Endothelial cell (in vitro differentiated cells): ENCODE data around the gene TMEM163. TPM values are rescaled to one million over a fixed set of nuclear protein-coding genes. Genes with fewer than 3 reads are reported as not detected.

ENCODE experiments used
- DNase-seq: peaks from one replicate; pipeline ENCODE4 v3.0.0; 2021; ENCODE audit warnings: low spot score
- H3K27ac Mint-ChIP-seq: one replicate; pipeline ENCODE4 v1.8.0; 2021; ENCODE audit warnings: mixed read lengths, inconsistent platforms; ENCODE audit not compliant: unreplicated experiment
- H3K27me3 Mint-ChIP-seq: one replicate; pipeline ENCODE4 v1.8.0; 2021; ENCODE audit warnings: mild to moderate bottlenecking, moderate library complexity, mixed read lengths, inconsistent platforms; ENCODE audit not compliant: unreplicated experiment
- H3K36me3 Mint-ChIP-seq: one replicate; pipeline ENCODE4 v1.8.0; 2021; ENCODE audit warnings: mild to moderate bottlenecking, low read depth, mixed read lengths, inconsistent platforms; ENCODE audit not compliant: unreplicated experiment
- H3K4me1 Mint-ChIP-seq: one replicate; pipeline ENCODE4 v1.8.0; 2021; ENCODE audit warnings: mild to moderate bottlenecking, mixed read lengths, inconsistent platforms; ENCODE audit not compliant: unreplicated experiment
- H3K4me3 Mint-ChIP-seq: one replicate; pipeline ENCODE4 v1.8.0; 2021; ENCODE audit warnings: mild to moderate bottlenecking, mixed read lengths, inconsistent platforms; ENCODE audit not compliant: unreplicated experiment
- H3K9me3 Mint-ChIP-seq: one replicate; pipeline ENCODE4 v1.8.0; 2021; ENCODE audit warnings: mixed read lengths, inconsistent platforms; ENCODE audit not compliant: unreplicated experiment
- total RNA-seq: library from RNA; stranded (reverse); fragmentation: NEBNext Ultra II Directional; extraction: Animal tissue kit (Norgen Biotek cat#: 25700); gene quantifications from one replicate; pipeline ENCODE4 v1.2.1, GENCODE V29; 2021; ENCODE audit not compliant: unreplicated experiment
- TF ChIP-seq, protein P1 (sequence below): fragments of 200-600 bp; sonication (generic); IDR thresholded peaks from one replicate; pipeline ENCODE4 v1.5.0; 2021; ENCODE audit warnings: antibody characterized with exemption; ENCODE audit not compliant: unreplicated experiment

The TMEM163 gene
- total RNA-seq, 1 donor from 2014 or later = 150 TPM

DNA sequence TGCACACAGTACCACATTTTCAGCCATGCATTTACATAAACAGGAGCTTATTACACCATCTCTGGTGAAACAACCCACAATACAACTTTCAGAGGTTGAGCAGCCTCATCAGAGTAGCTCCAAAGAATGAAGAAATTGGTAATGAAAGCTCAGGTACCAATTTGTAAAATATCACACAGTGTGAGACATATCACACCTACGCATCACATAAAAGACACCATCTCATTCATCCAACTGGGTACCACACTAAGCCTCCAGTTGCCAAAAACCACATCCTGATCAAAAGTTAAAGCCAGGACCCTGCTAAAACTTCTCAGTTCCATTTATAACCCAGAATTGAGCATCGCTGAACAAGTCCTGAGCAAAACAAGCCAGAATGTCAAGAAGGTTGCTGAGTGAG is 4.6 kb downstream of the TMEM163 start:
- peaks cover 26% of the 10 kb centered on the region for H3K36me3 Mint-ChIP-seq
- peak overlapping the region; percentile 90 for H3K27ac Mint-ChIP-seq
- no peak for DNase-seq
- TF ChIP-seq, protein P1, sequence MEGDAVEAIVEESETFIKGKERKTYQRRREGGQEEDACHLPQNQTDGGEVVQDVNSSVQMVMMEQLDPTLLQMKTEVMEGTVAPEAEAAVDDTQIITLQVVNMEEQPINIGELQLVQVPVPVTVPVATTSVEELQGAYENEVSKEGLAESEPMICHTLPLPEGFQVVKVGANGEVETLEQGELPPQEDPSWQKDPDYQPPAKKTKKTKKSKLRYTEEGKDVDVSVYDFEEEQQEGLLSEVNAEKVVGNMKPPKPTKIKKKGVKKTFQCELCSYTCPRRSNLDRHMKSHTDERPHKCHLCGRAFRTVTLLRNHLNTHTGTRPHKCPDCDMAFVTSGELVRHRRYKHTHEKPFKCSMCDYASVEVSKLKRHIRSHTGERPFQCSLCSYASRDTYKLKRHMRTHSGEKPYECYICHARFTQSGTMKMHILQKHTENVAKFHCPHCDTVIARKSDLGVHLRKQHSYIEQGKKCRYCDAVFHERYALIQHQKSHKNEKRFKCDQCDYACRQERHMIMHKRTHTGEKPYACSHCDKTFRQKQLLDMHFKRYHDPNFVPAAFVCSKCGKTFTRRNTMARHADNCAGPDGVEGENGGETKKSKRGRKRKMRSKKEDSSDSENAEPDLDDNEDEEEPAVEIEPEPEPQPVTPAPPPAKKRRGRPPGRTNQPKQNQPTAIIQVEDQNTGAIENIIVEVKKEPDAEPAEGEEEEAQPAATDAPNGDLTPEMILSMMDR = no peak
- peaks cover 8% of the 10 kb centered on the region for H3K27me3 Mint-ChIP-seq
- peak overlapping the region; percentile 81 for H3K4me3 Mint-ChIP-seq
- H3K4me1 Mint-ChIP-seq = peaks cover 79% of the 10 kb centered on the region
- H3K9me3 Mint-ChIP-seq = no peaks in the 10 kb centered on the region

DNA sequence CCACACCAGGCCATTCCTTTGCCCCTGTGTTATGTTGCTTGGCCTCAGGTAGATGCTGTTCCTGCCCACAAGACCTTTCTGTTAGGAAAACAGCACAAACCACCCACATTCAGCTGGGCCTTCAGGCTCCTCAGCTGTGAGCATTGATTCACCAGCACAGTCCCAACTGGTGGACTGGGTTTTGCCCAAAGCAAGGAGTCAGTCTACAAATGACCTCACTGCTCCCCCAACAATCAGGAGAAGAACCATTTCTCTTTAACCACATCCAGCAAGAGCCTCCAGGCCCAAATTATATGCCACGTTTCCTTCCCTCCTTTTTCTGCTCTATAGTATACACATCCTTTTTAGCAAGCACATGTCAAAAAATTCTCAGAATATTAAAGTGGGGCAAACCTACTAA is 5.2 kb downstream of the TMEM163 start:
- Mint-ChIP-seq H3K36me3 (peaks cover 26% of the 10 kb centered on the region), H3K27ac (peak overlapping the region; percentile 90), H3K27me3 (peaks cover 9% of the 10 kb centered on the region), H3K4me1 (peaks cover 85% of the 10 kb centered on the region), H3K4me3 (peak overlapping the region; percentile 81), H3K9me3 (no peaks in the 10 kb centered on the region)
- DNase-seq = no peak
- TF ChIP-seq, protein P1 = no peak

DNA sequence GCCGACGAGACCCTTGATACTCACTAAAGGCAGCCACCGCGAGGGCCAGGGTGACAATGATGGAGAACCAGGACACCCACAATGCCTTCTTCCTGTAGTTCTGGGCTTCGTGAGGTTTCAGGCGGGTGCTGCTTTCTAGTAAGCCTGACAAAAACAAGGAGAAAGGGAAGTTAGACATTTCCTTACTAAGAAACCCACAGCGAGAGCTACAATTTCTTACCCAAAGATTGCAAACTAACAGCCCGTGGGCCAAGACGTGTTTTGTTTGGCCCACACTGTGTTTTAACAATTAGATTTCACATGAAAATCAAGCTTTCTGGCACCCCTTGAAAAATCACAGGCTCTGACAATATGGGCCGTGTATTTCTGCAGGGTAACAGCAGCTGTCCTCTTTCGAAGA is 5.6 kb downstream of the TMEM163 start:
- Mint-ChIP-seq H3K4me3 (peak overlapping the region; percentile 66), H3K36me3 (peaks cover 26% of the 10 kb centered on the region), H3K27me3 (peaks cover 9% of the 10 kb centered on the region), H3K9me3 (no peaks in the 10 kb centered on the region), H3K4me1 (peaks cover 85% of the 10 kb centered on the region), H3K27ac (peak overlapping the region; percentile 90)
- TF ChIP-seq, protein P1 = no peak
- no peak for DNase-seq

DNA sequence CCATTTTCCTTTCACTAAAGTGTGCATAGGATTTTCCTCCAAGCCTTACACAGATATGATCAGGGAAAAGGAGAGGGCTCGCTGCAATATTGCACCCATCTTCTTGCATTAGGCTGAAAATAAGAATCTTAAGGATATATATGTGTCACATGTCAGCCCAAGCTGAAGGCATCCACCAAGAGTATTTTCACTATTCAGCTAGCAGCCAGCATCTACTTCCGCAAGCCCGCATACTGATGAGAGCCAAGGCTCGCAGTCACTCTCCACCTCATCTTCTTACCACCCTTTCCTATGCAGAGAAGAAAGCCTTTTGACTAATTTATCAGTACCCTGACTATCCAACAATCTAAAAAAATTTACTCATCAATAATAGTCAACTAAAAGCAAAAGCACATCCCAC is 6.1 kb downstream of the TMEM163 start:
- no peaks in the 10 kb centered on the region for H3K9me3 Mint-ChIP-seq
- H3K36me3 Mint-ChIP-seq = peaks cover 25% of the 10 kb centered on the region
- peaks cover 89% of the 10 kb centered on the region for H3K4me1 Mint-ChIP-seq
- H3K27me3 Mint-ChIP-seq = peaks cover 9% of the 10 kb centered on the region
- TF ChIP-seq, protein P1 = no peak
- peak overlapping the region; percentile 90 for H3K27ac Mint-ChIP-seq
- peak overlapping the region; percentile 66 for H3K4me3 Mint-ChIP-seq
- no peak for DNase-seq

DNA sequence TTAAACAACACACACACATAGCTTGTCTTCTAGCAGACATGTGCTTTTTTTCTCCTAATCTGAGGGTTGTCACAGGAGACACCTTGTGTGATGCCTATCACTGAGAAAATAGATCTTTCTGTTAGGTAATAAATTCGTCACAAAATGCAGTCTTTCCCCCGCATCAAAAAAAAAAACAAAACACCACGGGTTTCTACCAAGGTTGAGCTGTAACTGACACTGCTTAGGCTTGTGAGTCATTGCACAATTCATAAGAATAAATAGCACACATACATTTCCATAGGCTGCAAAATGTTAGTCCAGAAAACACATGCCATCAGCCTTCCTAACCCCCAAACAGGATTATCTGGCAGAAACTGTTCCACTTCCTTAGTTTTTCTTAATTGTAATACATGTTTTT is 6.5 kb downstream of the TMEM163 start:
- DNase-seq = no peak
- Mint-ChIP-seq H3K36me3 (peaks cover 25% of the 10 kb centered on the region), H3K4me3 (peak overlapping the region; percentile 66), H3K27ac (peak overlapping the region; percentile 90), H3K27me3 (peaks cover 9% of the 10 kb centered on the region), H3K9me3 (no peaks in the 10 kb centered on the region), H3K4me1 (peaks cover 89% of the 10 kb centered on the region)
- TF ChIP-seq, protein P1 = no peak
